RWPE2 (cell line): ENCODE measurements around the gene APOBEC3H.
A peak's percentile ranks its signal among the peaks of the same experiment; 100 is the strongest.

ENCODE experiments used
- ATAC-seq: fragments of 200-7000 bp; cut with Tn5 transposase; 3 replicates; pipeline ENCODE4 v1.9.1; 2021; ENCODE audit warnings: low read depth
- DNase-seq: peaks from one replicate; pipeline ENCODE4 v3.0.0-alpha.2; 2020; ENCODE audit warnings: low spot score
- H3K27ac ChIP-seq: fragments of 450-650 bp; 2 replicates; pipeline ENCODE4 v1.5.1; 2017; ENCODE audit warnings: mild to moderate bottlenecking; ENCODE audit not compliant: poor library complexity, severe bottlenecking
- H3K27me3 ChIP-seq: fragments of 250-450 bp; sonication (Bioruptor Pico); 2 replicates; pipeline ENCODE4 v1.5.1; 2021; ENCODE audit warnings: mild to moderate bottlenecking, moderate library complexity; ENCODE audit not compliant: insufficient read depth, poor library complexity, severe bottlenecking
- H3K36me3 ChIP-seq: fragments of 250-450 bp; sonication (Bioruptor Pico); 2 replicates; pipeline ENCODE4 v1.5.1; 2020; ENCODE audit warnings: low read depth, mild to moderate bottlenecking, moderate library complexity
- H3K4me1 ChIP-seq: fragments of 250-450 bp; sonication (Bioruptor Pico); 2 replicates; pipeline ENCODE4 v1.5.1; 2021; ENCODE audit warnings: mild to moderate bottlenecking, moderate library complexity; ENCODE audit not compliant: insufficient read depth, poor library complexity, severe bottlenecking
- H3K4me3 ChIP-seq: fragments of 250-450 bp; sonication (Bioruptor Pico); 2 replicates; pipeline ENCODE4 v1.5.1; 2021; ENCODE audit warnings: mild to moderate bottlenecking, moderate library complexity; ENCODE audit not compliant: severe bottlenecking
- H3K9me3 ChIP-seq: fragments of 250-450 bp; sonication (Bioruptor Pico); 2 replicates; pipeline ENCODE4 v1.5.1; 2021; ENCODE audit warnings: mild to moderate bottlenecking, moderate library complexity; ENCODE audit not compliant: severe bottlenecking
- TF ChIP-seq, protein P1 (sequence below): fragments of 450-650 bp; IDR thresholded peaks from one replicate; pipeline ENCODE4 v1.5.1; 2017; ENCODE audit warnings: mild to moderate bottlenecking, moderate library complexity; ENCODE audit not compliant: poor library complexity, severe bottlenecking

APOBEC3H gene

DNA sequence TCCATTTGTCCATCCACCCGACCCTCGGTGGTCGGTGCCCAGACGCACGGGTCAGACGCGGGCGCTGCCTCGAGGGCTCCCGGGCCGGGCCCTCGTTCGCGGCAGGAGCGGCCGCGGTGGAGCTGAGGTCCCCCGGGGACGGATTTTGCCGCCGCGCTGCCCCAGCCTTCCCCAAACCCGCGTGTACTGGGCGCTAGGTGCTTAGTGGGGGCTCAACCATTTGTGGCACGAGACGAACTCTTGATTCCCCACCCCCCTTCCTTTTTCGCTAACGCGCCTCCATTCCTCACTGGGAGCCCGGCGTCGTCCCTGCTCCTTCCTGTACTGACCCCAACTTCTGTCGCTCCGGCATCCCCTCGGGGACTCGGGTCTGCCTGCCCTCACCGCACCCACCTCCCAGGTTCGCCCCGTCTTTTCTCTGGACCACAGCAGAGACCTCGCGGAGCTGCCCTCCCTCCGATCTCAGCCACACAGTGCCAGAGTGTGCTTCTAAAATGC lies 56.2 kb downstream of the APOBEC3H start:
- no peaks in the 10 kb centered on the region for H3K36me3 ChIP-seq
- no peaks in the 10 kb centered on the region for H3K9me3 ChIP-seq
- peak overlapping the region; percentile 46 for H3K4me3 ChIP-seq
- DNase-seq (no peak), ATAC-seq (peak; percentile 8; the same call in 2 of the 3 replicates)
- peak overlapping the region; percentile 36 for H3K27ac ChIP-seq
- no peaks in the 10 kb centered on the region for H3K4me1 ChIP-seq
- no peaks in the 10 kb centered on the region for H3K27me3 ChIP-seq
- TF ChIP-seq, protein P1, sequence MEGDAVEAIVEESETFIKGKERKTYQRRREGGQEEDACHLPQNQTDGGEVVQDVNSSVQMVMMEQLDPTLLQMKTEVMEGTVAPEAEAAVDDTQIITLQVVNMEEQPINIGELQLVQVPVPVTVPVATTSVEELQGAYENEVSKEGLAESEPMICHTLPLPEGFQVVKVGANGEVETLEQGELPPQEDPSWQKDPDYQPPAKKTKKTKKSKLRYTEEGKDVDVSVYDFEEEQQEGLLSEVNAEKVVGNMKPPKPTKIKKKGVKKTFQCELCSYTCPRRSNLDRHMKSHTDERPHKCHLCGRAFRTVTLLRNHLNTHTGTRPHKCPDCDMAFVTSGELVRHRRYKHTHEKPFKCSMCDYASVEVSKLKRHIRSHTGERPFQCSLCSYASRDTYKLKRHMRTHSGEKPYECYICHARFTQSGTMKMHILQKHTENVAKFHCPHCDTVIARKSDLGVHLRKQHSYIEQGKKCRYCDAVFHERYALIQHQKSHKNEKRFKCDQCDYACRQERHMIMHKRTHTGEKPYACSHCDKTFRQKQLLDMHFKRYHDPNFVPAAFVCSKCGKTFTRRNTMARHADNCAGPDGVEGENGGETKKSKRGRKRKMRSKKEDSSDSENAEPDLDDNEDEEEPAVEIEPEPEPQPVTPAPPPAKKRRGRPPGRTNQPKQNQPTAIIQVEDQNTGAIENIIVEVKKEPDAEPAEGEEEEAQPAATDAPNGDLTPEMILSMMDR: no peak
